ENCODE data around the gene RNF14. TPM values are rescaled to one million over a fixed set of nuclear protein-coding genes. Genes with fewer than 3 reads are reported as not detected.

The RNF14 gene
- total RNA-seq, 1 experiment from 2014 or later: 20.1 TPM

DNA sequence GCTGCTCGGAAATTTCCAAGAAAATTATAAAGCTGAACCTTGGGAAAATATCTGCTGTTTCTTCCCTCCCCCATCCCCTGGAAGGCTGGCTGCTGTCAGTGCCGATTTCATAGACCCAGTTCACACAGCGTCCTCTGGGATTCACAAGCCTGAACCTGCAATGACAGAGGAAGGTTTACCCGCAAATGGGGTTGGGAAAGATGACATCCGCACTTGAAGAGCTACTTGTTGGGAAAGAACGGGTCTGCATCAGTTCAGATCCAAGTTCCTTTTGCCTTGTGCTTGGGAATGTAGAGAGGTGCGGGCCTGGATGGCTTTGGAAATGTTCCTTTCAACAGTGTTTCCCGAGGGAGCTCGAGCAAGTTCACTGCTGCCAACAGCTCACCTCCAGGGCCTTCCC is 24.8 kb upstream of the RNF14 start:
- Histone ChIP-seq H3K79me2 (ENCODE audit: insufficient read depth, low read length) (no peaks in the 10 kb centered on the region), H3K79me1 (ENCODE audit: insufficient read depth, low read depth, low read length, poor library complexity, severe bottlenecking) (no peaks in the 10 kb centered on the region), H2BK5ac (ENCODE audit: insufficient read length, low read length) (no peak overlapping the region), H2BK120ac (ENCODE audit: low read depth, low read length, poor library complexity, severe bottlenecking) (no peak overlapping the region), H3K27me3 (ENCODE audit: insufficient read depth, low read length) (no peaks in the 10 kb centered on the region), H4K91ac (ENCODE audit: insufficient read length, low read depth, low read length) (no peak overlapping the region), H4K20me1 (ENCODE audit: control insufficient read depth, insufficient read depth, insufficient read length) (no peaks in the 10 kb centered on the region), H2AK5ac (ENCODE audit: insufficient read length, low read length) (no peak overlapping the region), H3K23me2 (ENCODE audit: insufficient read length, low read depth, low read length, poor library complexity, severe bottlenecking) (no peaks in the 10 kb centered on the region), H3K4me2 (ENCODE audit: insufficient read depth, insufficient read length, low read length) (no peak overlapping the region), H3T11ph (ENCODE audit: low read length) (no peak overlapping the region), H4K8ac (replicated peaks; ENCODE audit: insufficient read length, low read depth, low read length) (no peak overlapping the region), H4K5ac (ENCODE audit: insufficient read length, low read depth, low read length) (no peak overlapping the region), H2BK20ac (ENCODE audit: low read depth, low read length, poor library complexity, severe bottlenecking) (no peak overlapping the region), H3K23ac (ENCODE audit: insufficient read length, low read depth, low read length) (no peak overlapping the region), H3K9me3 (ENCODE audit: control insufficient read depth, low read depth, low read length) (no peaks in the 10 kb centered on the region), H3K56ac (ENCODE audit: insufficient read length, low read depth, low read length) (no peak overlapping the region), H3K4me1 (ENCODE audit: insufficient read depth, low read length) (no peaks in the 10 kb centered on the region), H3K14ac (ENCODE audit: insufficient read depth, low read length) (no peak overlapping the region), H2BK12ac (ENCODE audit: insufficient read length, low read depth, low read length) (no peak overlapping the region), H3K27ac (ENCODE audit: insufficient read length, low read depth, low read length) (no peak overlapping the region), H3K18ac (ENCODE audit: insufficient read length, low read depth, low read length) (no peak overlapping the region), H2BK15ac (ENCODE audit: low read depth, low read length) (no peak overlapping the region), H3K9ac (ENCODE audit: extremely low read depth, insufficient read length, low read length) (no peak overlapping the region), H2AFZ (ENCODE audit: low read length) (no peak overlapping the region), H3K4ac (ENCODE audit: low read depth, low read length) (no peak overlapping the region)
- Mint-ChIP-seq H3K4me3 (no peak overlapping the region), H3K9me3 (no peaks in the 10 kb centered on the region), H3K36me3 (ENCODE audit: insufficient read depth in 1 of 3, low read depth in 3 of 3) (peaks cover 0 to 11% (median 10%) of the 10 kb centered on the region in 3 experiments; a peak in 6 of 7 replicates), H3K4me1 (peaks cover 17 to 19% of the 10 kb centered on the region in 2 experiments), H3K27ac (no peak overlapping the region), H3K27me3 (ENCODE audit: low read depth) (peaks cover 10% of the 10 kb centered on the region)
- TF ChIP-seq, protein P1, sequence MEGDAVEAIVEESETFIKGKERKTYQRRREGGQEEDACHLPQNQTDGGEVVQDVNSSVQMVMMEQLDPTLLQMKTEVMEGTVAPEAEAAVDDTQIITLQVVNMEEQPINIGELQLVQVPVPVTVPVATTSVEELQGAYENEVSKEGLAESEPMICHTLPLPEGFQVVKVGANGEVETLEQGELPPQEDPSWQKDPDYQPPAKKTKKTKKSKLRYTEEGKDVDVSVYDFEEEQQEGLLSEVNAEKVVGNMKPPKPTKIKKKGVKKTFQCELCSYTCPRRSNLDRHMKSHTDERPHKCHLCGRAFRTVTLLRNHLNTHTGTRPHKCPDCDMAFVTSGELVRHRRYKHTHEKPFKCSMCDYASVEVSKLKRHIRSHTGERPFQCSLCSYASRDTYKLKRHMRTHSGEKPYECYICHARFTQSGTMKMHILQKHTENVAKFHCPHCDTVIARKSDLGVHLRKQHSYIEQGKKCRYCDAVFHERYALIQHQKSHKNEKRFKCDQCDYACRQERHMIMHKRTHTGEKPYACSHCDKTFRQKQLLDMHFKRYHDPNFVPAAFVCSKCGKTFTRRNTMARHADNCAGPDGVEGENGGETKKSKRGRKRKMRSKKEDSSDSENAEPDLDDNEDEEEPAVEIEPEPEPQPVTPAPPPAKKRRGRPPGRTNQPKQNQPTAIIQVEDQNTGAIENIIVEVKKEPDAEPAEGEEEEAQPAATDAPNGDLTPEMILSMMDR (conservative IDR thresholded peaks at IDR 0.05): no peak
- WGBS (ENCODE audit: extremely low coverage, insufficient read length, low lambda C conversion rate): no CpG with 5 or more reads among the region's 9 CpGs
- DNase-seq: no peak
